Adipocyte (in vitro differentiated cells): ENCODE results near the gene CSMD2.

Experiments used
- DNase-seq: peaks from one replicate; pipeline ENCODE4 v3.0.0-alpha.2; 2015; ENCODE audit warnings: low read depth
- H3K27me3 ChIP-seq: replicated peaks from 2 replicates; pipeline ENCODE4 v1.7.0; 2013; ENCODE audit warnings: mild to moderate bottlenecking, low read length, moderate library complexity; ENCODE audit not compliant: control insufficient read depth, insufficient read depth
- H3K36me3 ChIP-seq: 2 replicates; pipeline ENCODE4 v1.7.0; 2013; ENCODE audit warnings: low read length, mild to moderate bottlenecking, moderate library complexity; ENCODE audit not compliant: control insufficient read depth, insufficient read depth, severe bottlenecking
- H3K4me1 ChIP-seq: 2 replicates; pipeline ENCODE4 v1.7.0; 2013; ENCODE audit warnings: mild to moderate bottlenecking, low read length, moderate library complexity; ENCODE audit not compliant: control insufficient read depth, insufficient read depth
- H3K4me3 ChIP-seq: 2 replicates; pipeline ENCODE4 v1.7.0; 2013; ENCODE audit warnings: mild to moderate bottlenecking, low read length, moderate library complexity
- H3K9ac ChIP-seq: 2 replicates; pipeline ENCODE4 v1.7.0; 2013; ENCODE audit warnings: mild to moderate bottlenecking, low read length, moderate library complexity
- H3K9me3 ChIP-seq: 2 replicates; pipeline ENCODE4 v1.7.0; 2013; ENCODE audit warnings: mild to moderate bottlenecking, low read length, moderate library complexity; ENCODE audit not compliant: control insufficient read depth

CSMD2 gene

DNA sequence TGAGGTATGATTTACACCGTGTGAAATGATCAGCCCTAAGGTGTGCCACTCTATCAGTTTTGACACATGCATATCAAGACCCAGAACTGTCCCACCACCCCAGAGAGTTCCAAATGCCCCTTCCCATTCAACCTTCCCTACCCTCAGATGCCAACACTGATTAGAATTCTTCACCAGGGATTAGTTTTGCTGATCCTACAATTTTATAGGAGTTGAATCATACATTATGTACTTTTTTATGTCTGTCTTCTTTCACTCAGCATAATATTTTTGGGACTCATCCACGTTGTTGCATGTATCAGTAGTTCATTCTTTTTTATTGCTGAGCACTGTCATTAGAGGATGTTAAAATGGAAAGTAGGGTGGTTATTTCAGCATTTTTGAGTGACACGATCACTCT is 514.3 kb downstream of the CSMD2 start:
- Histone ChIP-seq H3K27me3 (no peaks in the 10 kb centered on the region), H3K9ac (no peak overlapping the region), H3K9me3 (no peaks in the 10 kb centered on the region), H3K4me1 (no peaks in the 10 kb centered on the region), H3K4me3 (no peak overlapping the region), H3K36me3 (no peaks in the 10 kb centered on the region)
- no peak for DNase-seq

GRCh38 chr1:33649759-33650158 is 515.3 kb downstream of the CSMD2 start:
- no peaks in the 10 kb centered on the region for H3K36me3 ChIP-seq
- H3K4me3 ChIP-seq, result no peak overlapping the region
- no peaks in the 10 kb centered on the region for H3K4me1 ChIP-seq
- H3K27me3 ChIP-seq, result no peaks in the 10 kb centered on the region
- DNase-seq, result no peak
- no peak overlapping the region for H3K9ac ChIP-seq
- H3K9me3 ChIP-seq, result no peaks in the 10 kb centered on the region

DNA sequence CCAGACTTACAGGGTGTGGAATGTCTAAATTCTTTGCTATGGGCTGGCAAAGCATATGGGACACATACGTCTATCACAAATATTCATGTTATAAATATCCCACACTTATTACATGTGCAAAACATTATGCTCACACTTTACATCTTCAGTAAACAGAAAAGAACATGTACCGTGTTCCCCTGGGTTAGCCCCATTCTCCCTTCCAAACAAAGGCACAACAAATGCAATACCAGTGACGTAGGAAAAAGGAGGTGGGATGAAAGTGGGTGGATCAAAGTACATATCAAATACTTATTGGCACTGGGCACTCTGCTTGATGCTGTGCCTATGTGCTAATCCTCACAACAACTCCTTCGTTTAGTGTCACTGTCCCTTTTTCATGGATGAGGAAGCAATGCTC is 521.8 kb downstream of the CSMD2 start:
- Histone ChIP-seq H3K9ac (no peak overlapping the region), H3K27me3 (no peaks in the 10 kb centered on the region), H3K36me3 (no peaks in the 10 kb centered on the region), H3K9me3 (no peaks in the 10 kb centered on the region), H3K4me3 (no peak overlapping the region), H3K4me1 (peaks cover 6% of the 10 kb centered on the region)
- no peak for DNase-seq

- Histone ChIP-seq H3K4me1 (peaks cover 10% of the 10 kb centered on the region), H3K27me3 (no peaks in the 10 kb centered on the region), H3K36me3 (no peaks in the 10 kb centered on the region), H3K9ac (no peak overlapping the region), H3K4me3 (no peak overlapping the region), H3K9me3 (no peaks in the 10 kb centered on the region)
- DNase-seq, result peak; percentile 15
Observed at GRCh38 chr1:33641104-33641830, 523.8 kb downstream of the CSMD2 start.

- no peaks in the 10 kb centered on the region for H3K9me3 ChIP-seq
- peaks cover 10% of the 10 kb centered on the region for H3K4me1 ChIP-seq
- peak; percentile 7 for DNase-seq
- H3K4me3 ChIP-seq, result no peak overlapping the region
- no peaks in the 10 kb centered on the region for H3K27me3 ChIP-seq
- H3K36me3 ChIP-seq, result no peaks in the 10 kb centered on the region
- H3K9ac ChIP-seq, result no peak overlapping the region
Observed at GRCh38 chr1:33640114-33640660, 524.8 kb downstream of the CSMD2 start.

GRCh38 chr1:33637846-33638440 is 527.1 kb downstream of the CSMD2 start:
- Histone ChIP-seq H3K9ac (no peak overlapping the region), H3K9me3 (no peaks in the 10 kb centered on the region), H3K4me3 (no peak overlapping the region), H3K27me3 (no peaks in the 10 kb centered on the region), H3K4me1 (peaks cover 10% of the 10 kb centered on the region), H3K36me3 (no peaks in the 10 kb centered on the region)
- DNase-seq, result no peak

DNA sequence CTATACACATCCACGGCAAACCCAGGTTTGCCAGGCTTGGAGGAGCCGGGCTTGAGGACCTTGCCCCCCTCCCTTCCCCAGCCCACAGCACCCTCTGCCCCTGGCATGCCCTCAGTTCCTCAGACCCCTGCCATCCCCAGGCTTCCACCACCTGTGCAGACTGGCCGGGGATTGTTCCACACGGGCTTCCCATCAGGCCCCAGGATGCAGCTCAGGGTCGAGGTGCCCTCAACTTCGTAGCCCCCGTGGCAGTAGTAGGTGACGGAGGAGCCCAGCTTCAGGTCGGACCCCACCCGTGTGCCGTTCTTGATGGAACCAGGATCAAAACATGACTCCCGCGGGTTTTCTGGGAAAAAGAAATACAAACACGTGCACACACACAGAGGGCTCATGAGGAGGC is 528.8 kb downstream of the CSMD2 start:
- no peaks in the 10 kb centered on the region for H3K36me3 ChIP-seq
- H3K4me3 ChIP-seq, result no peak overlapping the region
- no peak for DNase-seq
- H3K4me1 ChIP-seq, result peaks cover 8% of the 10 kb centered on the region
- no peak overlapping the region for H3K9ac ChIP-seq
- no peaks in the 10 kb centered on the region for H3K9me3 ChIP-seq
- no peaks in the 10 kb centered on the region for H3K27me3 ChIP-seq

DNA sequence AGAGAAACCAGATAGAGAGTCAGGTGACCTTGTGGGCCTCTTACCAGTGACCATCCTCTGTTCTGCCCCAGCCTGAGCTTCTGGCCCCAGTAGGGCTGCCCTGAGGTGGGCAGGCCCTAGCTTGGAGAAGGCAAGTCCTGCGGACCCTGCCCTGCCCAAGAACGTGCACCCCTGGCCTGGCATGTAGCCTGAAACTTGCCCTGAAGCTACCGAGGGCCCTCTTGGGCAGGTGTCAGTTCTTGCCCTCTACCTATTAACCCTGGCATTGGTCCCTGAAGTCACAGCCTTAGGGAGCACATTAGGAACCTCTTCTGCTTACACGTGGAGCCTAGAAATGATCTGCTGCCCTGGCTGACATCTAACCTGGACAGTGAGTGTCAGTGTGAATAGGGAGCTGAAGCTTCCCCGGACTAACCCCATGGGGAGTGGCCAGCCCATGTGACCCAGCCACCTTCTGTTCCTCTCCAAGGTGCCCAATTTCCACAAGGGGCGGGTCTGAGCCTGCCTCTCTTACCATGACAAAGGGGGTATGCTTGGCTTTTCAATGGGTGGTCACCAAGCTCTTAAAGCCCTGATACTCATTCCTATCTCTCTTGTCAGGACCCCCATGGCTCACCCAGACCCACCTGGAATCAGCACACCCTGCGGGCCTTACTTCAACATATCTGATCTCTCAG is 529.6 kb downstream of the CSMD2 start:
- Histone ChIP-seq H3K9ac (no peak overlapping the region), H3K36me3 (no peaks in the 10 kb centered on the region), H3K4me1 (peaks cover 15% of the 10 kb centered on the region), H3K4me3 (no peak overlapping the region), H3K9me3 (no peaks in the 10 kb centered on the region), H3K27me3 (no peaks in the 10 kb centered on the region)
- no peak for DNase-seq

- Histone ChIP-seq H3K4me3 (no peak overlapping the region), H3K36me3 (no peaks in the 10 kb centered on the region), H3K27me3 (no peaks in the 10 kb centered on the region), H3K4me1 (peaks cover 15% of the 10 kb centered on the region), H3K9ac (no peak overlapping the region), H3K9me3 (no peaks in the 10 kb centered on the region)
- peak; percentile 36 for DNase-seq
Observed at GRCh38 chr1:33634806-33635205, 530.2 kb downstream of the CSMD2 start.

DNA sequence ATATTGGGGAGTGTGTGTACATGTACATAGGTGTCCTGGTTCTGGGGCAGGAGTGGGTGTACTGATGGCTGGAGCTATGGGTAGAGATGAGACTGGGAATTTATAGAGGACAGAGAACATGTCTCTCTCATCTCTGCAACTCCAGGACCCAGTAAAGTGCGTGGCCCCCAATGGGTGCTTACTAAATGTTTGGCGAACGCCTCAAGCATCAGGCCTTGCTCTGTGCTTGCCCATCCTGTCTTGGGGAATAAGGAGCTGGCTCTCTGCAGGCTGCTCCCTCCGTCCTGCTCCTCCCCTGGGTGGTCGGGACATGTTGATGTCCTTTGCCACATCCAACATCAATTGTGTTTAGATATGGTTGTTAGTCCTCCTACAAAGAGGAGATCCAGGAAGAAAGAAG is 530.9 kb downstream of the CSMD2 start:
- H3K4me3 ChIP-seq, result no peak overlapping the region
- H3K9me3 ChIP-seq, result no peaks in the 10 kb centered on the region
- H3K36me3 ChIP-seq, result no peaks in the 10 kb centered on the region
- H3K9ac ChIP-seq, result no peak overlapping the region
- H3K4me1 ChIP-seq, result peaks cover 15% of the 10 kb centered on the region
- DNase-seq, result no peak
- H3K27me3 ChIP-seq, result no peaks in the 10 kb centered on the region

DNA sequence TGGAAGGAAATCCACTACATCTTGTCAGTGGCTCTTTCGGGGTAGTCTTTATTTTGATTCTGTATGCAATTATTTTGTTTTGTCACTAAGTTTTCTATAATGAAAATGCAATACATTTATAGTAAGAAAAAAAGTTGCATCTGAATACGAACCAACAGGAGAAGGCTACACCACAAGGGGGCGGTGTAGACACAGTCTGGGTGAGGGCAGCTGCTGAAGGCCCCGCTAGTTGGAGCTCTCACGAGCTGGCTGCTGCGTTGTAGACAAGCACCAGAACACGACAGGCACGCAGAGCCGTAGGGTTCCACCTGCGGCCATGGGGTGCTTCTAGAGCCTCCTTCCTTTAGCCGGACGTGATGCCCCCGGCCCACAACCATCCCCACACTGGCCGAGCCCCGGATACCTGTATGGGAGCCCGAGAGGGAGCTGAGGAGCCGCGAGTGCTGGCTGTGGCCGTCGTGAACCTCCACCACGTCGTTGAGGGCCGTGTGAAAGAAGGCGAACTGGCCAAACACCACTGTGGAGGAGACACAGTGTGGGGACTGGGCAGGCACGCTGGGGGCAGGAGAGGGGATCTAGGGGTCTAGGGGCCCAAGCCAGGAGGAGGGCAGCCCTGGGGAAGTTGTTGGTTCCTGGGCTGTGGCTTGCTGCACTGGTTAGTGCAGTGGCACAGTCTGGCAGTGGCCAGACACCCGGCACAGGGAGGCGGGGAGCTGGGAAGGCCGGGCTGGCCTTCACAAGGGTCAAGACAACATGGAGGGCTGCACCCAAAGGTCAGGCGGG is 531.8 kb downstream of the CSMD2 start:
- Histone ChIP-seq H3K36me3 (no peaks in the 10 kb centered on the region), H3K9ac (no peak overlapping the region), H3K9me3 (no peaks in the 10 kb centered on the region), H3K27me3 (no peaks in the 10 kb centered on the region), H3K4me3 (no peak overlapping the region), H3K4me1 (peaks cover 15% of the 10 kb centered on the region)
- DNase-seq, result peak; percentile 90
